HL-60/S4 treated with phorbol 12-myristate 13-acetate at 8.2 ng/mL for 4 days and 3 days (cell line): ENCODE results near the gene LRRK1.

Experiments used
- in situ Hi-C: fragments of 300-500 bp; cut with MboI; formaldehyde crosslinking; loops from 2 replicates; pipeline ENCODE4 v1.15.0; 2022; ENCODE audit warnings: low sequenced_read_pairs

Gene LRRK1

DNA sequence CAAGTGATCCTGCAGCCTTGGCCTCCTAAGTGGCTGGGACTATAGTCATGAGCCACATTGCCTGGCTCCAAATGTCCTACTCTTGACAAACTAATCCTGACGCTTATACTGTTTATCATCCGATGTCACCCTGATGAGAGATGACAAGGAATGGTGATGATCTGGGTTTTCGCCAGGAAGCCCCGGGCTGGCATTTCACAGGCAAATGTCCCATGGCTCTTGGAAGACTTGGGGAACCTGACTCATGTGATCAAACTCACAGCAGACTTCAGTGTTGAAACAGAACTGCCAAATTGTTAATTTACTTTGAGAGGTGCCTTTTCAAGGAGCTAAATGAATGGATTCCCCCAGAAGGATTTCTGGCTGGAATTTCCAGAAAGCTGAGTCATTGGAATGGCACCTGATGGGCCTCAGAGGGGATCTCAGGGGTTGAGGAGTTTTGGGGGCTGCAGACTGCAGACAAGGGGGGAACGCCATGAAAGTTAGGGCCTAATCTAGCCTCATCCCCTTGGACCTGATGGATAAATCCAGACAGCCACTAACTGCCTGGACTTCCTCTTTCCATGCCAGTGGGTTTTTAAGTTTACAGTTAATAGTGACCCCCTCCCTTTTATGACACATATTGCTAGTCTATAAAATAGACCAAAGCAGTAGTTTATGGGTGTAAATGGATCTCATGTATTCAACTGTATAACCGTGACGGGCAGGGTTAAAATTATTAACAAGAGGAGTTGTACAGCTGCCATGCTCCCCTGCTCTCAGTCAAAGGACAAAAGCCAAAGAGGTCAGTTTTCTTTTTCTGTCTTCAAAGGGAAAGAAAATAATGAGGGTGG, 186.1 kb downstream of the LRRK1 start:
- in situ Hi-C loops: no loop called here

DNA sequence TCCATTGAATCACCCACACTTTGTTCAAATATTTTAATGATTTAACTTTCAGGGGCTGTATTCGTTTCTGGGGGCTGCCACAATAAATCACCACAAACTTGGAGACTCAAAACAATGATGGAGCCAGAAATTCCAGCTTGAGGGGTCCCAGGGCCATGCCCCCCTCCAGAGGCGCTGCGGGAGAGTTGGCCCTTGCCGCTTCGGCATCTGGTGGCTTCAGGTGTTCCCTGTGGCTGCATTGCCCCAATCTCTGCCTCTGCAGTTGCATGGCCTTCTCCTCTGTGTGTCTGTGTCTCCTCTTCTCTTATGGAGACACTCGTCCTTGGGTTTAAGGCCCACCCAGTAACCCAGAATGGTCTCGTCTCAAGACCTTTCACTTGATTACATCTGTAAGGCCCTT, 187.9 kb downstream of the LRRK1 start:
- in situ Hi-C loops: no loop called here

DNA sequence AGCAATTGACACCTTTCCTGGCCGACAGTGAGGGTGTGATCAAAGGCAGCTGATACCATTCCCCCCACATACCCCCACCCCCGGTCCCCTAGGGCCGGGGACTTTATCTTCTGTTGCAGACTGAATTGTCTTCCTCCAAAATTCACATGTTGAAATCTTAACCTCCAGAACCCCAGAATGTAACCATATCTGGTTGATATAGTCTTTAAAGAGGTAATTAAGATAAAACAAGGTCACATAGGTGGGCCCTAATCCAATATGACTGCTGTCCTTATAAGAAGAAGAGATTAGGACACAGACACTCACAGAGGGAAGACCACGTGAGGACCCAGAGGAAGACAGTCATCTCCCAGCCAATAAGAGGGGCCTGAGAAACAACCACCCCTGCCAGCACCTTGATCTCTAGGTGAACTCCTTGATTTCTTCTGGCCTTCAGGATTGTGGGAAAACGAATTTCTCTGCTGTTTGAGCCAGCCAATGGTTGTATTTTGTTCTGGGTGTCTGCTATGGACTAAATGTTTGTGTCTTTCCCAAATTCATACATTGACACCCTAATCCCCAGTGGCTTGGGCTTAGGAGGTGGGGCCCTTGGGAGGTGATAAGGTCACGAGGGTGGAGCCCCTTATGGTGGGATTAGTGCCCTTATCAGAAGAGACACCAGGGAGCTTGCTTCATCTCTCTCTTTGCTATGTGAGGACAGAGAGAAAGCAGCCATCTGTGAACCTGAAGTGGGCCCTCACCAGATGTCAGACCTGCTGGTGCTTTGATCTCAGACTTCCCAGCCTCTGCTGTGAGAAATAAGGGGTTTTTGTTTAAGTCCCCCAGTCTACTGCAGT, 188.7 kb downstream of the LRRK1 start:
- in situ Hi-C loops: no loop called here

DNA sequence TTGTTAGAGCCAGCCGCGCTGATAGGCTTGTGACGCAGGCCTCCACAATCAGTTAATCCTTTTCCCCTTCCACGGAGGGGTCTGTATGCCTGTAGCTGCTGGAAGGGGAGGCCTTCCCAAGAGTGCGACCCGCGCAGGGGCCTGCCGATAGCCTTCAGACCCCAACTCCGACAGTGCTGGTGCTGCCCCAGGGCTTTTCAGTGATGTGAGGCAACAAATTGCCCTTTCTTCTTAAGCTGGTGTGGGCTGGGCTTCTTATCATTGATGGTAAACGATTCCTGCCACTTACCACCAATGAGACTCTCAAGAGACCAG, 189.3 kb downstream of the LRRK1 start:
- in situ Hi-C loops: no loop called here

DNA sequence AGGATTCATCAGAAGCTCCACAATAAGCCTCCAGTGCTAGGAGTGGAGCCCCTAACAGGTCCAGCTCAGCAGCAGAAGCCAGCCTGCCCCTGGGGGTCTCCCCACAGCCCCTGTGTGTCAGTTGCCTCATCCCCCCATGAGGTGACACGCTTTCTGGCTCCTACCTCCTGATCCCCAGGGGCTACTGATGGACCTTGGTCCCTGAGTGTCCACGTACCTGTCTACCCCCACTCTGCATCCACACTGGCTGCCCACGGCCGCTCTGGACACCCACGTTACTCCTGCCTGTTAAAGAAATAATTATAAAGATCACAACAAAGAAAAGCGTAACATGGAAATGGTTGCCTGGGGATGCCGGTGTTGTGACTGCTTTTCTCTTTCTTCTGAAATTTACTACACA, 189.6 kb downstream of the LRRK1 start:
- in situ Hi-C loops: no loop called here

DNA sequence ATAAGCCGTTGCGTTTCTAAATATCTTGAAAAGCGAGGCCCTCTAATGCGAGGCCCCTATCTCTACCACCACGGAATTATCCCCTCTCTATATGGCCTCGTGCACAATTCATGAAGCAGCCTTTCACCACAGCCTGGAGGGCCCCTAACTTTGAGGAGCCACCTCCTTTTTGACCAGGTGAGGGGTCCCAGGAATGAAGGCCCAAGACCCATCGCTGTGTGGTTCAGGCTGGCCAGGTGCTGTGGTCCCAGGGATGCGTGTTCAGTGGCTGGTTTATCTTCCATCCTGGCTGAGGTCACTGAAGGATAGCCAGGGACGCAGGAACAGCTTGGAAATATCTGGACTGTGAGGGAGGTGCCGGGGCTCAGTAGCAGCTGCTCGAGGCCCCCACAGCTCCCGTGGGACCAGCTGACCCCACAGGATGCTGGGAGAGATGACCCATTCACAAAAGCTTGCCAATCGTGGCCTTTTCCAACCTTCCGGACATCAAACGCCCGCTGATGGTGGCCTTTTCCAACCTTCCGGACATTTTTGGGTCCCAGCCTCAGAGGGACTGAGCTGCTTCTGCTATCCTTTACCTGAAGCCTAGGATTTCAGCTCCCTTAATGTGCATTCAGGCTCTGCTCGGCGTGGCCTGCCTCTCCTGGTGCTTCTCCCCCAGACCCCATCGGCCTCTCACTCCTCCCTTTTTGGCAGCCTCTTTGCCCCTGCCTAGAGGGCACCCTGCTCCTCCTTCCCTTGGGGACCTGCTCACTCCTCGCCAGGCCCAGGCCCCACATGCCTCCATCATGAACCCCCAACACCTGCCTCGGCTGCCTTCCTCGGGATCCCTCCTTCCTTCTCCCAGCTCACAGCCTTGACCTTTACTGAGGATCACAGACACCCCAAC, 191.8 kb downstream of the LRRK1 start:
- in situ Hi-C loops: no loop called here

DNA sequence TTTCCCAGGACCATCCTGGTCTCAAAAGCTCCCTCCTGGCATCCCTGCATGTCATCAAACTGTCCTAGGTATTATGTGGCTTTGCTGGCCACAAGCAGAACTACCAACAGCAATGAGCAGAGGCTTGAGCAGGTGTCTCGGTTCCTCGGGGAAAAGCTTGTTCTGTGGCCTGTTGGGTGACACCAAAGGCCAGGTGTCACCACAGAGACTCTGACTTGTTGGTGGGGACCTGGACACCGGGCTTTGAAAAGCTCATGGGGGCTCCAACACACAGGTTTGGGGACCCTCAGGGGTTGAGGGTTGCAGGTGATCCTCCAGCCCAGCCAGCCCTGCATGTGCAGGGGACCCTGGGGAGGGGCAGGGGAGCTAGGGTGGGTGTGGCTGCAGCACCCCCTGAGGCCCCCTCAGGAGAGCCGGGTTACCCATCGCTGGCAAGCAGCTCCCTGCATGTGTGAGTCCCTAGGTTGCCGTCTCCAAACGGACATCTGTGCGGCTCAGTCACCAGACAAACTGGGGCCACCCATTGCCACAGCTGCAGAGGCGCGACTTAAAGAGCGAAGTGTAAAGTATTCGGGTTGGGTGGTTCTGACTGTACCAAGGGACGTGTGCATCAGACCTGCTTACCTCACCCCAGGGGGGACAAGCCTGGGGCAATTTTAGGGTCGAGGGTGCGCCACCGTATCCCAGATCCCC, 192.6 kb downstream of the LRRK1 start:
- in situ Hi-C loops: no loop called here

DNA sequence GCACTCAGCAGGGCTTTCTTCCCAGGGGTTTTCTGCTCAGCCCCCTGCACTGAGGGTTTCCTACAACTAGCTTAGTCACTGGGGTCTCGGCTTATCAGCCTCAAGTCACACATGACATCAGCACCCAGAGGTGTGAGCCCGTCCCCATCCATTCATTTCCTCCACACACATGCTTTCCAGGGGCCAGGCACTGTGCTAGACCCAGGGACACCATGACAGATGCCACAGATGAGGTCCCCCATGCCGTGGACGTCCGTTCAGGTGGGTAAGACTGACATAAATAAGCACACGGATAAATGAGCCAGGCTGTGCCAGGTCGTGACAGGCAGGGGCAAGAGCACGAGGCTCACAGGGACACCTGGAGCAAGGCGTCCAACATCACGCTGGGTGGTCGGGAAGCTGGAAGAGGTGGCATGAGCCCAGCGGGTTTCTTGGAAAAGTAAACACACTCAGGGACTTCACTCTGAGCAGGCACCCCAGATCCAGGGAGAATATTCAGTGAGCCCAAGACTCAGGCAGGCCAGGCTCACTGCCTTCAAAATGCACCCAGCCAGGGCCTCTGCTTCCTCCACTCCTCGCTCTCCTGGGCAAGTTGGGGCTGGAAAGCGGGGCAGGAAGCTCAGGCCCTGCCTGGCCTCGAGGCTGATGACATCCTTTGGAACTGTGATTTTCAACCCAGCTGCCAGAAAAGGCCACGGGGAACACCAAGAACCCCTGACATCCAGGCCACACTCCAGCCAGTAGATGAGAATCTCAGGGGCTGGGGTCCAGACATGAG, 193.4 kb downstream of the LRRK1 start:
- in situ Hi-C loops: no loop called here

DNA sequence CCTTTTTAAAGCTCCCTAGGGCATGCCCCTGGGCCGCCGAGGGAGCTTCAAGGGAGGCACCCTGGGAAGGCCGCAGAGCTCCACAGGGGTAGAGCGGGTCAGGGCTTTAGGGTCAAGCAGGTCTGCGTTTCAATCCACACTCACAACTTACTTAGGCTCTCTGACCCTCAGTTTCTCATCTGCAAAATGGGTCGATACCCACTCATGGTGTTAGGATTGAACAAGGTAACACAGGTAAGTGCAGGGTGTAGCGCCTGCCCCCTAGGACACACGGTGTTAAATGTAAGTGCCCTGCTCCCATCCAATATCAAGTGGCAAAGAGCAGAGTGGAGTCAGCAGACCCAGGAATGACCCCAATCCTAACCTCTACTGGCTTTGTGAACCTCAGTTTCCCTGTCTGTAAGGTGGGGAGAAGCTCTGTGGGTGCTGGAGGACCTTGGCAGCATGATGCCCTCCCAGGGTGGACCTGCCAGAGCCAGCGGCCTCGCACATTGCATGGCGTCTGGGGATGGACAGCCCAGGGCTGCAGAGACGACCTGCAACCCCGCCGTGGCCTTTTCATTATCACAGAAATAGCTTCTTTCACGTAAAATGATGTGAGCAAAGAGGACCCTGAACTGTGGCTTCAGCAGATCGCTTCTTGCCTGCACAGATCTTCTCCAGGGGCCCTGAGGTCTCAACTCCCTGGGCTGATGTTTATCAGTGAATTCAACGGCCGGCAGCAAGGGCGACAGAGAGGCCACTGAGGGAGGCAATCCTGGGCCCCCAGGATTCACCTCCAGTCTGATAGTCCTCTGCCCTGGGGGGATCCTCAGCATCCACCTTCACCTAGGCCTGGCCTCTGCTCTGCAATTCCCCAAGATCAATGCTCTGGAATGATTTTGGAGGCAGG, 194.2 kb downstream of the LRRK1 start:
- in situ Hi-C loops: no loop called here

DNA sequence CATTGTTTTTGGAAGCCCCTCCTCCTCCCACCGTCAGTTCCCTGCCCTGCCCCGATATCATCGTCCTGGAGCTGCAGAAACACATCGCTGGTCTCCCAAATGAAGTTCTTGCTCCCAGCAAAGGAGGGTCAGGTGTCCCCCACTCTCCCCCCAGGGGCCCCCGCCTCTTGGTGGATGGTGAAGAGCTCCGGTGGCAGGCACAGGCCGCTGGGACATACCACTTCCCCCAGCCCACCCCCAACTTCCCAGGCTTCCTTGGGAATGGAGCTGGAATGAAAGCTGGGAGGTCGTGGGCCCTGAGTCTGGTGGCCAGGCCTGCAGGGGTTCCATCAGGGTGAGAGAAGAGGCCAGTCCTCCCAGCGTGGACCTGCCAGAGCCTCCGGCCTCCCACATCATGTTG, 195.0 kb downstream of the LRRK1 start:
- in situ Hi-C loops: no loop called here

DNA sequence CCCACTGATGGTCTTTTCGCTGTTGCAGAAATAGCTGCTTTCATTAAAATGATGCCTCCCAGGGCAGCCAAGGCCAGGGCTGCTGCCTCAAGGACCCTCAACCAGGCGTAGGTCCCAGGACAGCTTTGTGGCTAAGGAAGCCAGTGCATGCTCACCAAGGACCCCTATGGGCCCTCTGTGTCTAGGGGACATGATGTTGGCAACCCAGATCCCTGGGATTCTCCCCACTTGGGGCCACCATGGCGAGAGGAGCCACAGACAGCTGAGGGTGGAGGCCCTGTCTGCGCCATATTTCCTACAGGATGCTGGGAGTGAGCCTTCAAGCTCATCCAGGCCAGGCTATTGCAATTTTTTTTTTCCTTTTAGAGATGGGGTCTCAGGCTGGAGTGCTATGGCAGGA, 195.5 kb downstream of the LRRK1 start:
- in situ Hi-C loops: no loop called here

DNA sequence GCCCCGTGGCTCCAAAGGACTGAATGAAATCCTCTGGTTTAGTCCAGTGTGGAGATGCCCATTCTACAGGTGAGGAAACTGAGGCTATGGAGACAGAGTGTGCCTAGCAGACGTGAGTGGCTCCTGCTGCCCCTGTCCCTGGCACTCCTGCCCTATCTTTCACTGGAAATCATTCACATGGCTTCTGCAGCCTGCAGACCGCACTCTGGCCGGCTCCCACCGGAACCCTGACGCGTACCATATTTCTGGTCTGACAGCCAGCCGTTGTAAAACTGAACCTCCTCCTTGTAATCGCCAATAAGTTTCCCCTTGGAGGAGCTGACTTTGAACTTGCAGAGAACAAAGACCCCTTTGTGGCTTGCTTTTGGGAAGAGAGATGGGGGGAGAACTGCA, 196.2 kb downstream of the LRRK1 start:
- in situ Hi-C loops: no loop called here

DNA sequence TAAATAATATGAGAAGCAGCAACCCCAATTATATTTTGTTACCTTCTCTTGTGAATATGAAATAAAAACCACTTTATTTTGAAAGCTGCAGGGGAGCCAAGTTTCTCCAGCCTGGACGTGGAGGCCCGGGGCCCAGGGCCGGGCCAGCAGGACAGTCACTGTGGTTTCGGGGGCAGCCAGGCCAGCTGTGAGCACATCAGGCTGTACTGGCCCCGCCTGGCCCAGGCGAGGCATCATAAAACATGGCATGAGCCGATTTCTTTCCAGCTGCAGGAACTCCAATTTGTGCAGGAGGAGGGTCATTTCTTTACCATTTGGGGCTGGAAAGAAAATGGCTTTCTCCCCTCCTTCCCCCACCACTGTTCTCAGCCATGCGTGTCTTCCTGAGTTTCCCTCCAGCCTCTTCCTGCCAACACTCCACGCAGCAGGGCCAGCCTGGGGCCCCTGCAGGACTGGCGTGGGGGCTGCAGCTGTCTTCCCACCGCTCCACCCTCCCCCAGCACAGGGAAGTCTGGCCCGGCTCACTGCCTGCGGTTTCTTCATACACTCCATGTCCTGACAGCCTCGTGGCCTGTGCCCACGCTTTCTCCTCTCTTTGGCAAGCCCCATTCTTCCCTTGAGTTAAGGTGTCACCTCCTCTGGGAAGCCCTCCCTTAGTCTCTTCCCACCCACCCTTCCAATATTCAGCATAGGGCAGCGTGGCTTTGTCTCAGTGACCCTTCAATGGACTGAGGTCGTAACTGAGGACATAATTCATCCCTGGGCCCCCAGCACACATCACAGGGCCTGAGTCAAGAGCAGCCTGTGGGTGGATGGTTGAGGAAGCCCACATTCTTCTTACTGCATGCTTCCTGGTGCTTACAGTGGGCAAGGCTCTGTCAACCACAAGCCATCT, 196.9 kb downstream of the LRRK1 start:
- in situ Hi-C loops: no loop called here

DNA sequence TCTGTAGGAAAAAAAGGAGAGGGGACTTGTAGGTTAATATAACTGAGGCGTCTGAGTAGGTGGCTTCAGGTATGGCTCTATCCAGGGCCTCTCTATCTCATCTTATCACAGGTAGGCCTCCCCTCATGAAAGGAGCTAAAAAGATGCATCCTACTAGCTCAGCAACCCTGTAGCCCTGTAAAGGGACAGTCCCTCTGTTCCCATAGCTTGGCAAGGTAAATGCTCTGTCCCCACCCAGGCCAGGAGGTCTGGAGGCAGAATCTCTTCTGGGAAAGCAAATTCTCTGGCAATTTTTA, 197.5 kb downstream of the LRRK1 start:
- in situ Hi-C loops: no loop called here

DNA sequence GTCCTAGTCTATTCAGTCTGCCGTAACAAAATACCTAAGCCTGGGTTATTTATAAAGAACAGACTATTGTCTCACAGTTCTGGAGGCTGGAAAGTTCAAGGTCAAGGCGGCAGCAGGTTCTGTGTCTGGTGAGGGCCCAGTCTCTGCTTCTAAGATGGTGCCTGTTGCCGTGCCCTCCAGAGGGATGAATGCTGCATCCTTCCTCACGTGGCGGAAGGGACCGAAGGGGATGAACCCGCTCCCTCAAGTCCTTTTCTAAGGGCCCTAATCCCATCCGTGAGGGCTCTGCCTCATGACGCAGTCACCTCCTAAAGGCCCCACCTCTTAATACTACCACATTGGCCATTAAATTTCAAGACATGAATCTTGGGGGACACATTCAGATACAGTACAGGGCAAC, 199.0 kb downstream of the LRRK1 start:
- in situ Hi-C loops: no loop called here

DNA sequence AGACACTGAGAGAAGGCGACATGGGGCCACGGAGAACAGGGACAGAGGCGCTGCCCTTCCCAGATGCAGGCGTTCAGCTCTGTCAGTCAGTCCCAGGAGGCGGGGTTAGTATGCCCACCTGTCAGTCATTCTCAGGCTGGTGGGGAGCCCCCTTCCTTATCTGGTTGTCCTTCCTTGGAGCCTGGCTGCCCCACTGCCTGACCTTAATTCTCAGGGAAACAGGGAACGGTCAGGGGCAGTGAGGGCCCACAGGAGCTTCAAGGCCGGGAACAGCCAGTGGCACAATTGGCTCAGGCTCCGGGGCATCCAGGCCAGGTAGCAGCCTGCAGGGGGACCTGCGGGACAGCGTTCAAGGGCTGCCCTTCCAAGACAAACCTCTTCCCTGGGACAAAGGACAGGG, 199.5 kb downstream of the LRRK1 start:
- in situ Hi-C loops: no loop called here

DNA sequence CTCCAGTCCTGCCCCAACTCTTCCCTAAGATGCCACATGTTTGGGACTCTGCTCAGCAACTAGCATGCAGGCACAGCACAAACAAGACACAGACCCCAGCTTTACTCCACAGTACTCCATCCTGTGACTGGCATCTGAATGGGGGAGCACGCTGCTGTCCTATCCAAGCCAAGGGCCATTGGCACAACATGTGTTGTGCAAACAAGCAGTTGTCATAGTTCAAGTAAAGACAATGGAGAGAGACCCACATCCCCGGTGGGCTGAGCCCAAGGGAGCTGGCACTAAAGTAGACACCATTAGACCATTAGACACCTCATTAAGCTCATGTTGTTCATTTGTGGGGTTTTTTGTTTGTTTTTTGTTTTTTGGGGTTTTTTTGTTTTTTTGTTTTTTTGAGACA, 200.0 kb downstream of the LRRK1 start:
- in situ Hi-C loops: no loop called here
